MM.1S (cell line): Measurements from ENCODE around the gene ZNF672.

Experiments used
- DNase-seq: peaks from one replicate; pipeline ENCODE4 v3.0.0-alpha.2; 2015
- H2AFZ ChIP-seq: fragments of 300-600 bp; sonication (generic); 2 replicates; pipeline ENCODE4 v1.6.0; 2016; ENCODE audit warnings: antibody characterized with exemption, low read length
- H3F3A ChIP-seq: fragments of 300-600 bp; sonication (generic); 2 replicates; pipeline ENCODE4 v1.6.1; 2016; ENCODE audit warnings: mild to moderate bottlenecking, antibody characterized with exemption, low read length, moderate library complexity, mixed read lengths; ENCODE audit not compliant: insufficient read depth
- H3K27ac ChIP-seq: fragments of 300-600 bp; sonication (generic); 2 replicates; pipeline ENCODE4 v1.5.1; 2016; ENCODE audit warnings: mild to moderate bottlenecking, low read length
- H3K27me3 ChIP-seq: fragments of 300-600 bp; sonication (generic); replicated peaks from 2 replicates; pipeline ENCODE4 v1.6.0; 2016; ENCODE audit warnings: low read length; ENCODE audit not compliant: insufficient read depth
- H3K36me3 ChIP-seq: fragments of 300-600 bp; sonication (generic); replicated peaks from 2 replicates; pipeline ENCODE4 v1.6.1; 2016; ENCODE audit warnings: mild to moderate bottlenecking, low read length, mixed read lengths; ENCODE audit not compliant: insufficient read depth
- H3K4me1 ChIP-seq: fragments of 300-600 bp; sonication (generic); 2 replicates; pipeline ENCODE4 v1.6.1; 2016; ENCODE audit warnings: low read length, mixed read lengths
- H3K4me2 ChIP-seq: fragments of 300-600 bp; sonication (generic); 2 replicates; pipeline ENCODE4 v1.6.0; 2016; ENCODE audit warnings: low read depth, low read length
- H3K4me3 ChIP-seq: fragments of 300-600 bp; sonication (generic); 2 replicates; pipeline ENCODE4 v1.5.1; 2016; ENCODE audit warnings: low read length, mixed read lengths
- H3K79me2 ChIP-seq: fragments of 300-600 bp; sonication (generic); 2 replicates; pipeline ENCODE4 v1.6.1; 2016; ENCODE audit warnings: mixed run types, low read length, mixed read lengths
- H3K9ac ChIP-seq: fragments of 300-600 bp; sonication (generic); 2 replicates; pipeline ENCODE4 v1.6.1; 2016; ENCODE audit warnings: low read length, mixed read lengths
- H3K9me2 ChIP-seq: fragments of 300-600 bp; sonication (generic); replicated peaks from 2 replicates; pipeline ENCODE4 v1.6.1; 2016; ENCODE audit warnings: mild to moderate bottlenecking, low read length, mixed read lengths; ENCODE audit not compliant: insufficient read depth
- H3K9me3 ChIP-seq: fragments of 300-600 bp; sonication (generic); replicated peaks from 2 replicates; pipeline ENCODE4 v1.6.1; 2016; ENCODE audit warnings: mild to moderate bottlenecking, low read length, mixed read lengths; ENCODE audit not compliant: insufficient read depth
- H4K20me1 ChIP-seq: fragments of 300-600 bp; sonication (generic); 2 replicates; pipeline ENCODE4 v1.6.1; 2016; ENCODE audit warnings: mild to moderate bottlenecking, low read length, moderate library complexity, mixed read lengths; ENCODE audit not compliant: insufficient read depth
- EZH2 ChIP-seq: fragments of 300-600 bp; sonication (generic); optimal IDR thresholded peaks from 2 replicates; pipeline ENCODE3; 2017; ENCODE audit warnings: low read depth, mild to moderate bottlenecking, antibody characterized with exemption, low read length, mixed read lengths
- EZH2phosphoT487 ChIP-seq: fragments of 300-600 bp; sonication (generic); IDR thresholded peaks from 2 replicates; pipeline ENCODE4 v1.6.1; 2018; ENCODE audit warnings: antibody characterized with exemption, low read length
- TF ChIP-seq, protein P1 (sequence below): fragments of 300-600 bp; sonication (generic); IDR thresholded peaks from 2 replicates; pipeline ENCODE4 v1.5.1; 2016; ENCODE audit warnings: antibody characterized with exemption, low read length, mixed read lengths

ZNF672 gene

GRCh38 chr1:248843687-248844086, 5.7 kb downstream of the ZNF672 start:
- H3K9me2 ChIP-seq: no peaks in the 10 kb centered on the region
- no peak overlapping the region for H3K4me2 ChIP-seq
- no peaks in the 10 kb centered on the region for H3K4me1 ChIP-seq
- H3F3A ChIP-seq: peaks cover 4% of the 10 kb centered on the region
- no peak for DNase-seq
- H2AFZ ChIP-seq: no peak overlapping the region
- no peak overlapping the region for H3K4me3 ChIP-seq
- H3K9ac ChIP-seq: no peak overlapping the region
- H3K79me2 ChIP-seq: peaks cover 54% of the 10 kb centered on the region
- no peaks in the 10 kb centered on the region for H3K27me3 ChIP-seq
- TF ChIP-seq EZH2 (no peak), EZH2phosphoT487 (no peak)
- TF ChIP-seq, protein P1, sequence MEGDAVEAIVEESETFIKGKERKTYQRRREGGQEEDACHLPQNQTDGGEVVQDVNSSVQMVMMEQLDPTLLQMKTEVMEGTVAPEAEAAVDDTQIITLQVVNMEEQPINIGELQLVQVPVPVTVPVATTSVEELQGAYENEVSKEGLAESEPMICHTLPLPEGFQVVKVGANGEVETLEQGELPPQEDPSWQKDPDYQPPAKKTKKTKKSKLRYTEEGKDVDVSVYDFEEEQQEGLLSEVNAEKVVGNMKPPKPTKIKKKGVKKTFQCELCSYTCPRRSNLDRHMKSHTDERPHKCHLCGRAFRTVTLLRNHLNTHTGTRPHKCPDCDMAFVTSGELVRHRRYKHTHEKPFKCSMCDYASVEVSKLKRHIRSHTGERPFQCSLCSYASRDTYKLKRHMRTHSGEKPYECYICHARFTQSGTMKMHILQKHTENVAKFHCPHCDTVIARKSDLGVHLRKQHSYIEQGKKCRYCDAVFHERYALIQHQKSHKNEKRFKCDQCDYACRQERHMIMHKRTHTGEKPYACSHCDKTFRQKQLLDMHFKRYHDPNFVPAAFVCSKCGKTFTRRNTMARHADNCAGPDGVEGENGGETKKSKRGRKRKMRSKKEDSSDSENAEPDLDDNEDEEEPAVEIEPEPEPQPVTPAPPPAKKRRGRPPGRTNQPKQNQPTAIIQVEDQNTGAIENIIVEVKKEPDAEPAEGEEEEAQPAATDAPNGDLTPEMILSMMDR: no peak
- peaks cover 7% of the 10 kb centered on the region for H3K36me3 ChIP-seq
- H4K20me1 ChIP-seq: no peaks in the 10 kb centered on the region
- no peak overlapping the region for H3K27ac ChIP-seq
- no peaks in the 10 kb centered on the region for H3K9me3 ChIP-seq

DNA sequence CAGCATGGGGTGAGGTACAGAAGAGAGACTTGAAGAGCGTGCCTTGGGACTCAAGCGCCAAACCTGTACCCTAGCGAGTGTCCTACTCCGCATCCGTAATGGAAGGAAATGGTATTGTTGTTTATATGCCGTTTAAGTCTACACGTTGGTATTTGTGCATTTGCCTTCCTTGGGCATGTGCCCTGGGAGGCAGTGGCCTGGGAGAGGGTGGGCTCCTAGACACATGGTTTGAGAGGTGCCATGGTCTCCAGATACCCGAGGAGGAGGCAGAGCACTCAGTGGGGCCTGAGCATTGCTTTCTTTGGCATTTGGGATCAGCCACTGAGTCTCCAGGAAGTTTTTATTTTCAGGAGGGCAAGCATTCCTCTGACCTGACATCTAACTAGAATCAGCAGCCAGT, 6.5 kb downstream of the ZNF672 start:
- H4K20me1 ChIP-seq: no peaks in the 10 kb centered on the region
- TF ChIP-seq EZH2 (no peak), EZH2phosphoT487 (no peak)
- TF ChIP-seq, protein P1: no peak
- H3K4me2 ChIP-seq: no peak overlapping the region
- H3K4me1 ChIP-seq: no peaks in the 10 kb centered on the region
- H3K4me3 ChIP-seq: no peak overlapping the region
- H2AFZ ChIP-seq: no peak overlapping the region
- H3K27ac ChIP-seq: no peak overlapping the region
- no peak overlapping the region for H3K9ac ChIP-seq
- H3K27me3 ChIP-seq: no peaks in the 10 kb centered on the region
- no peaks in the 10 kb centered on the region for H3K9me2 ChIP-seq
- peaks cover 7% of the 10 kb centered on the region for H3K36me3 ChIP-seq
- no peaks in the 10 kb centered on the region for H3K9me3 ChIP-seq
- no peak for DNase-seq
- no peaks in the 10 kb centered on the region for H3F3A ChIP-seq
- peaks cover 48% of the 10 kb centered on the region for H3K79me2 ChIP-seq

- TF ChIP-seq EZH2phosphoT487: no peak
- no peak for TF ChIP-seq EZH2
- TF ChIP-seq, protein P1: no peak
- no peak for DNase-seq
- H3K4me1 ChIP-seq: no peaks in the 10 kb centered on the region
Observed at GRCh38 chr1:248847181-248847955, 9.3 kb downstream of the ZNF672 start.

More at GRCh38 chr1:248847181-248847955, 9.3 kb downstream of the ZNF672 start:
- no peaks in the 10 kb centered on the region for H4K20me1 ChIP-seq
- H3K36me3 ChIP-seq: peaks cover 7% of the 10 kb centered on the region
- no peak overlapping the region for H3K9ac ChIP-seq
- H3K79me2 ChIP-seq: peaks cover 20% of the 10 kb centered on the region
- no peaks in the 10 kb centered on the region for H3F3A ChIP-seq
- H2AFZ ChIP-seq: no peak overlapping the region
- H3K9me2 ChIP-seq: no peaks in the 10 kb centered on the region
- no peak overlapping the region for H3K4me2 ChIP-seq
- H3K9me3 ChIP-seq: no peaks in the 10 kb centered on the region
- no peak overlapping the region for H3K27ac ChIP-seq
- no peak overlapping the region for H3K4me3 ChIP-seq
- no peaks in the 10 kb centered on the region for H3K27me3 ChIP-seq
